Peyer's patch (tissue), 4 donors: ENCODE measurements around the gene PDIA5.

Source experiments
- CTCF ChIP-seq, 6 experiments: fragments of 450-650 bp in 4 of 6; fragments of 200-600 bp in 2 of 6; sonication (generic) in 1 of 6; IDR thresholded peaks; one replicate each; pipeline ENCODE4 v1.5.1; 2017 to 2019; ENCODE audit warnings: antibody characterized with exemption in 6 of 6, mild to moderate bottlenecking in 3 of 6, moderate library complexity in 1 of 6
- POLR2A ChIP-seq, 2 donors: fragments of 450-650 bp; IDR thresholded peaks; one replicate each; pipeline ENCODE4 v1.5.1; 2017; ENCODE audit warnings: antibody characterized with exemption in 2 of 2, mild to moderate bottlenecking in 2 of 2, moderate library complexity in 2 of 2

- TF ChIP-seq POLR2A (IDR thresholded peaks at IDR 0.05) (no peak), CTCF (IDR thresholded peaks at IDR 0.05) (no peak)
These were observed 114.0 kb downstream of the PDIA5 start for GRCh38 chr3:123180791-123181190.
